D721Med (cell line): ENCODE results near the gene INPP5D.

Source experiments
- DNase-seq: peaks from one replicate; pipeline ENCODE4 v3.0.0; 2011; ENCODE audit warnings: low spot score; ENCODE audit not compliant: insufficient read length
- FAIRE-seq: peaks from 2 replicates; lab custom pipeline; 2011; peaks lifted over from hg19 to GRCh38; lab: Jason Lieb, UNC
- CTCF ChIP-seq: IDR thresholded peaks from 2 replicates; pipeline ENCODE4 v1.5.1; 2012; ENCODE audit warnings: mild to moderate bottlenecking, control low read depth; ENCODE audit not compliant: insufficient read depth; ENCODE audit errors: missing control alignments

INPP5D gene

GRCh38 chr2:233023761-233024410 lies 36.3 kb upstream of the INPP5D start:
- TF ChIP-seq CTCF: no peak
- DNase-seq: no peak

GRCh38 chr2:233025706-233026105 lies 34.4 kb upstream of the INPP5D start:
- no peak for FAIRE-seq
- no peak for TF ChIP-seq CTCF
- DNase-seq: no peak

More at GRCh38 chr2:233023761-233024410, 36.3 kb upstream of the INPP5D start:
- no peak for FAIRE-seq

- no peak for FAIRE-seq
- no peak for DNase-seq
- no peak for TF ChIP-seq CTCF
Observed at GRCh38 chr2:233026198-233026813, 33.8 kb upstream of the INPP5D start.

- FAIRE-seq (no peak), DNase-seq (no peak)
- TF ChIP-seq CTCF: no peak
Observed at GRCh38 chr2:233029321-233029720, 30.8 kb upstream of the INPP5D start.

GRCh38 chr2:233031556-233032500 lies 28.3 kb upstream of the INPP5D start:
- no peak for TF ChIP-seq CTCF
- FAIRE-seq: no peak
- DNase-seq: no peak

- DNase-seq: no peak
- FAIRE-seq: no peak
- TF ChIP-seq CTCF: no peak
Observed at GRCh38 chr2:233032551-233033320, 27.4 kb upstream of the INPP5D start, which contains the start of gene NEU2. Gene NEU2 (plus strand): TSS chr2:233032672. CDS start chr2:233032672, 0 bp downstream.
